A549 (cell line): Measurements from ENCODE around the gene GDF9. TPM values are rescaled to one million over a fixed set of nuclear protein-coding genes. Genes with fewer than 3 reads are reported as not detected.

ENCODE experiments used
- ATAC-seq, 2 experiments: fragments of 200-7000 bp in 1 of 2; fragments of >200 bp in 1 of 2; cut with Nextera tagmentation in 1 of 2; cut with Tn5 transposase in 1 of 2; 3 replicates each; pipeline versions ENCODE4 v1.8.0 to v1.9.1; 2018 to 2020; ENCODE audit warnings: mild to moderate bottlenecking in 1 of 2, moderate library complexity in 1 of 2
- CTCF ChIA-PET: fragments of 300-600 bp; sonication (Branson Sonifier 250); formaldehyde crosslinking; extraction: SDS; loops from one replicate; lab custom pipeline; 2021; ENCODE audit warnings: antibody characterized with exemption, inconsistent platforms; lab: Yijun Ruan, JAX
- POLR2A ChIA-PET: fragments of 350-600 bp; formaldehyde crosslinking; extraction: SDS; loops from one replicate; lab custom pipeline; 2021; ENCODE audit warnings: antibody characterized with exemption, inconsistent platforms; lab: Yijun Ruan, JAX
- DNase-seq, 2 experiments: peaks; one replicate each; pipeline versions ENCODE4 v3.0.0 to v3.0.0-alpha.2; 2011 to 2016; ENCODE audit warnings: low read depth in 1 of 2, low spot score in 1 of 2
- FAIRE-seq: peaks from 2 replicates; lab custom pipeline; 2011; peaks lifted over from hg19 to GRCh38; lab: Jason Lieb, UNC
- H3K27ac ChIP-seq, 2 experiments: fragments of >200 bp; sonication (Bioruptor Twin); formaldehyde crosslinking; 3 replicates each; pipeline ENCODE4 v1.5.1; 2016 to 2017
- H3K4me1 ChIP-seq: fragments of >200 bp; sonication (Bioruptor Twin); formaldehyde crosslinking; 3 replicates; pipeline ENCODE4 v1.6.1; 2016
- H3K4me2 ChIP-seq: fragments of >200 bp; sonication (Bioruptor Twin); formaldehyde crosslinking; 3 replicates; pipeline ENCODE4 v1.6.1; 2016
- H3K4me3 ChIP-seq: fragments of >200 bp; sonication (Bioruptor Twin); formaldehyde crosslinking; 3 replicates; pipeline ENCODE4 v1.5.1; 2016
- H3K9me3 ChIP-seq: fragments of >200 bp; sonication (Bioruptor Twin); formaldehyde crosslinking; 3 replicates; pipeline ENCODE4 v1.6.1; 2016
- BCL3 ChIP-seq: fragments of >200 bp; sonication (Bioruptor Twin); formaldehyde crosslinking; IDR thresholded peaks from 3 replicates; pipeline ENCODE4 v1.6.1; 2016
- CBX2 ChIP-seq: fragments of 200-600 bp; sonication (generic); IDR thresholded peaks from 2 replicates; pipeline ENCODE4 v1.6.1; 2016; ENCODE audit warnings: low read depth, mild to moderate bottlenecking, borderline replicate concordance
- E2F6 ChIP-seq: IDR thresholded peaks from 2 replicates; pipeline ENCODE4 v1.6.1; 2012; ENCODE audit warnings: low read depth, borderline replicate concordance
- EHF ChIP-seq: fragments of 250-450 bp; sonication (Bioruptor Pico); IDR thresholded peaks from 2 replicates; pipeline ENCODE4 v1.5.0; 2020; ENCODE audit warnings: mild to moderate bottlenecking
- EHMT2 ChIP-seq: fragments of 200-600 bp; sonication (generic); IDR thresholded peaks from 2 replicates; pipeline ENCODE4 v1.6.1; 2016; ENCODE audit warnings: antibody characterized with exemption, low read depth, mild to moderate bottlenecking, moderate library complexity
- GATA3 ChIP-seq: IDR thresholded peaks from 2 replicates; pipeline ENCODE4 v1.6.1; 2012; ENCODE audit warnings: borderline replicate concordance
- HES2 ChIP-seq: fragments of >200 bp; sonication (Bioruptor Twin); formaldehyde crosslinking; IDR thresholded peaks from 2 replicates; pipeline ENCODE4 v1.6.1; 2016
- HMGXB4 ChIP-seq: fragments of 250-450 bp; sonication (Bioruptor Pico); IDR thresholded peaks from 2 replicates; pipeline ENCODE4 v1.5.0; 2021; ENCODE audit warnings: mild to moderate bottlenecking, moderate library complexity, borderline replicate concordance
- MAX ChIP-seq: IDR thresholded peaks from 2 replicates; pipeline ENCODE4 v1.6.1; 2012
- MAZ ChIP-seq: fragments of 150-350 bp; IDR thresholded peaks from 2 replicates; pipeline ENCODE4 v1.6.1; 2014; ENCODE audit warnings: antibody characterized with exemption, low read depth, low read length, borderline replicate concordance
- MYC ChIP-seq: IDR thresholded peaks from 2 replicates; pipeline ENCODE4 v1.6.1; 2012; ENCODE audit warnings: mild to moderate bottlenecking, inconsistent platforms, low read length, improper control_type of control experiment, borderline replicate concordance
- NFE2L2 ChIP-seq: fragments of 150-350 bp; conservative IDR thresholded peaks from 2 replicates; pipeline ENCODE4 v1.6.1; 2014; ENCODE audit warnings: low read length
- NR3C1 ChIP-seq: fragments of >200 bp; sonication (Bioruptor Twin); formaldehyde crosslinking; IDR thresholded peaks from 3 replicates; pipeline ENCODE4 v1.6.1; 2017
- PHF8 ChIP-seq: fragments of 200-600 bp; sonication (generic); IDR thresholded peaks from 2 replicates; pipeline ENCODE4 v1.6.1; 2016; ENCODE audit warnings: low read depth, mild to moderate bottlenecking, antibody characterized with exemption, moderate library complexity, borderline replicate concordance
- POLR2AphosphoS2 ChIP-seq: conservative IDR thresholded peaks from 2 replicates; pipeline ENCODE4 v1.6.1; 2012; ENCODE audit warnings: low read length, improper control_type of control experiment, inconsistent platforms
- RCOR1 ChIP-seq: fragments of 150-350 bp; IDR thresholded peaks from 2 replicates; pipeline ENCODE4 v1.6.1; 2014; ENCODE audit warnings: antibody characterized with exemption, low read length, low read depth
- SMC3 ChIP-seq: fragments of >200 bp; sonication (Bioruptor Twin); formaldehyde crosslinking; IDR thresholded peaks from 3 replicates; pipeline ENCODE4 v1.6.1; 2018; ENCODE audit warnings: inconsistent platforms
- SREBF2 ChIP-seq: fragments of 450-650 bp; IDR thresholded peaks from 2 replicates; pipeline ENCODE4 v1.6.1; 2014; ENCODE audit warnings: mild to moderate bottlenecking, moderate library complexity
- TP53 ChIP-seq: fragments of 250-450 bp; sonication (Bioruptor Pico); IDR thresholded peaks from 2 replicates; pipeline ENCODE4 v1.5.0; 2021; ENCODE audit warnings: mild to moderate bottlenecking, moderate library complexity
- ZSCAN20 ChIP-seq: fragments of 250-450 bp; sonication (Bioruptor Pico); IDR thresholded peaks from 2 replicates; pipeline ENCODE4 v1.8.0; 2022; ENCODE audit warnings: mild to moderate bottlenecking, moderate library complexity
- WGBS: methylation state at CpG from one replicate; pipeline ENCODE4 v1.1.6; 2017; ENCODE audit errors: missing lambda C conversion rate; 5-methylcytosine and 5-hydroxymethylcytosine counted together
- polyA plus RNA-seq, 4 experiments: library from polyadenylated mRNA; depleted of rRNA in 3 of 4; stranded (reverse); fragments of >200 nt; fragmentation: RNase III in 1 of 4; extraction: RNeasy Plus Mini Kit Qiagen cat#74134 plus additional on column Dnase treatment in 1 of 4; gene quantifications; 2 replicates in 3 of 4; 3 replicates in 1 of 4; pipeline ENCODE4 v1.2.3, GENCODE V29; 2011 to 2017

GDF9 gene
- polyA plus RNA-seq, 2 of the 4 experiments (the other 2 are of a cell fraction), result 0.49 to 0.85 TPM

GRCh38 chr5:132823481-132824050 is 42.7 kb downstream of the GDF9 start:
- no peaks in the 10 kb centered on the region for H3K9me3 ChIP-seq
- WGBS, result 74% methylated on average over 5 of the region's 7 CpGs
- no peak overlapping the region for H3K4me3 ChIP-seq
- TF ChIP-seq HMGXB4 (CRISPR knock-in tag) (no peak), MAZ (no peak), EHMT2 (no peak)
- TF ChIP-seq, all 56 proteins: peak for 0
- Histone ChIP-seq H3K27ac (no peak overlapping the region), H3K4me2 (no peak overlapping the region), H3K4me1 (0 out of 3 replicates have a peak, but pooled peaks cover 3% of the 10 kb centered on the region)
- DNase-seq (no peak), FAIRE-seq (no peak), ATAC-seq (no peak)
- POLR2A ChIA-PET, result no interaction called here
- CTCF ChIA-PET, result interaction anchor here (0.8 to 7.8 kb wide), 11 partner anchors 8 to 437 kb away, joined by 3 to 87 read pairs (median 6); partner anchors contain the start of genes CCNI2, GDF9 and UQCRQ

GRCh38 chr5:132822650-132823480 is 43.4 kb downstream of the GDF9 start:
- Histone ChIP-seq H3K4me3 (no peak overlapping the region), H3K4me1 (0 out of 3 replicates have a peak, but pooled peaks cover 3% of the 10 kb centered on the region), H3K9me3 (no peaks in the 10 kb centered on the region), H3K27ac (no peak overlapping the region), H3K4me2 (no peak overlapping the region)
- ChIA-PET POLR2A (no interaction called here), CTCF (interaction anchor here (0.9 to 7.8 kb wide), 8 partner anchors 9 to 411 kb away, joined by 3 to 87 read pairs (median 8); partner anchors contain the start of genes CCNI2, GDF9, SOWAHA and UQCRQ)
- FAIRE-seq (no peak), ATAC-seq (no peak), DNase-seq (no peak)
- TF ChIP-seq MAZ (no peak), GATA3 (no peak), MYC (no peak), MAX (no peak), NFE2L2 (no peak)
- WGBS, result 90% methylated on average over 40 of the region's 68 CpGs

GRCh38 chr5:132821791-132822190 is 44.5 kb downstream of the GDF9 start:
- H3K9me3 ChIP-seq, result no peaks in the 10 kb centered on the region
- CTCF ChIA-PET, result interaction anchor here (0.7 to 7.8 kb wide), 14 partner anchors 8 to 550 kb away, joined by 3 to 87 read pairs (median 9); partner anchors contain the start of genes CCNI2, KIF3A, SHROOM1 and SOWAHA
- no peak for FAIRE-seq
- H3K27ac ChIP-seq, result no peak overlapping the region
- no peak overlapping the region for H3K4me2 ChIP-seq
- no peak for ATAC-seq
- TF ChIP-seq HES2 (no peak), E2F6 (no peak), TP53 (no peak), BCL3 (no peak), PHF8 (no peak), SREBF2 (no peak), EHF (no peak), RCOR1 (no peak), POLR2AphosphoS2 (no peak), SMC3 (no peak), ZSCAN20 (CRISPR knock-in tag) (no peak), CBX2 (no peak), NR3C1 (no peak)
- no peak overlapping the region for H3K4me3 ChIP-seq
- WGBS, result 93% methylated on average over 1 of the region's 1 CpG
- DNase-seq, result no peak
- H3K4me1 ChIP-seq, result 0 out of 3 replicates have a peak, but pooled peaks cover 3% of the 10 kb centered on the region
- POLR2A ChIA-PET, result no interaction called here
